ENCODE data around the gene SEMA5A.

- no peak for TF ChIP-seq CTCF (IDR thresholded peaks at IDR 0.05; ENCODE audit: poor library complexity, severe bottlenecking)
- no peak for TF ChIP-seq POLR2AphosphoS5 (IDR thresholded peaks at IDR 0.05)
- TF ChIP-seq MXI1 (conservative IDR thresholded peaks at IDR 0.05; ENCODE audit: poor library complexity, severe bottlenecking) = no peak
- no peak for TF ChIP-seq EZH2 (IDR thresholded peaks at IDR 0.05; ENCODE audit: borderline replicate concordance, insufficient read depth, low read length, poor library complexity, severe bottlenecking)
- no peak for TF ChIP-seq TAF1 (IDR thresholded peaks at IDR 0.05; ENCODE audit: low read depth)
- TF ChIP-seq REST (IDR thresholded peaks at IDR 0.05; ENCODE audit: borderline replicate concordance) = no peak
- no peak for TF ChIP-seq SMC3 (conservative IDR thresholded peaks at IDR 0.05; ENCODE audit: poor library complexity)
- TF ChIP-seq EP300 (conservative IDR thresholded peaks at IDR 0.05; ENCODE audit: poor library complexity, severe bottlenecking) = no peak
- TF ChIP-seq RAD21 (conservative IDR thresholded peaks at IDR 0.05) = no peak
These were observed 55.3 kb downstream of the SEMA5A start for GRCh38 chr5:9490494-9491097.
